GM23338 (cell line): ENCODE measurements around the gene PLEKHM2. TPM values are rescaled to one million over a fixed set of nuclear protein-coding genes. Genes with fewer than 3 reads are reported as not detected.

Experiments used
- ATAC-seq: fragments of 200-7000 bp; cut with Tn5 transposase; 3 replicates; pipeline ENCODE4 v1.9.1; 2020
- DNase-seq: peaks from one replicate; pipeline ENCODE4 v3.0.0-alpha.2; 2015; ENCODE audit warnings: low spot score
- H2AFZ ChIP-seq: fragments of 200-600 bp; sonication (generic); 2 replicates; pipeline ENCODE4 v1.8.0; 2016; ENCODE audit warnings: antibody characterized with exemption, mild to moderate bottlenecking, moderate library complexity
- H3F3A ChIP-seq: fragments of 200-600 bp; sonication (generic); replicated peaks from 2 replicates; pipeline ENCODE4 v1.8.0; 2017; ENCODE audit warnings: antibody characterized with exemption, mixed run types, low read depth
- H3K27ac ChIP-seq: fragments of 200-600 bp; sonication (generic); 2 replicates; pipeline ENCODE4 v1.6.1; 2016; ENCODE audit warnings: low read depth
- H3K27me3 ChIP-seq: fragments of 200-600 bp; sonication (generic); 2 replicates; pipeline ENCODE4 v1.8.0; 2016; ENCODE audit warnings: mild to moderate bottlenecking, mixed run types, moderate library complexity; ENCODE audit not compliant: insufficient read depth
- H3K36me3 ChIP-seq: fragments of 200-600 bp; sonication (generic); 2 replicates; pipeline ENCODE4 v1.8.0; 2016; ENCODE audit warnings: mild to moderate bottlenecking; ENCODE audit not compliant: insufficient read depth
- H3K4me1 ChIP-seq: fragments of 200-600 bp; sonication (generic); 2 replicates; pipeline ENCODE4 v1.8.0; 2016; ENCODE audit warnings: mild to moderate bottlenecking, moderate library complexity; ENCODE audit not compliant: insufficient read depth
- H3K4me2 ChIP-seq: fragments of 200-600 bp; sonication (generic); 2 replicates; pipeline ENCODE4 v1.7.1; 2017; ENCODE audit warnings: mixed run types
- H3K4me3 ChIP-seq: fragments of 200-600 bp; sonication (generic); 2 replicates; pipeline ENCODE4 v1.6.1; 2016; ENCODE audit warnings: mixed run types
- H3K79me2 ChIP-seq: fragments of 200-600 bp; sonication (generic); replicated peaks from 2 replicates; pipeline ENCODE4 v1.8.0; 2017; ENCODE audit warnings: mild to moderate bottlenecking; ENCODE audit not compliant: insufficient read depth
- H3K9me2 ChIP-seq: fragments of 200-600 bp; sonication (generic); 2 replicates; pipeline ENCODE4 v1.8.0; 2017; ENCODE audit not compliant: insufficient read depth
- H4K20me1 ChIP-seq: fragments of 200-600 bp; sonication (generic); replicated peaks from 2 replicates; pipeline ENCODE4 v1.8.0; 2017; ENCODE audit warnings: mild to moderate bottlenecking; ENCODE audit not compliant: insufficient read depth
- H3K27ac Mint-ChIP-seq: 2 replicates; pipeline ENCODE4 v1.8.0; 2020; ENCODE audit warnings: inconsistent platforms, mild to moderate bottlenecking, moderate library complexity, mixed read lengths
- H3K27me3 Mint-ChIP-seq: 3 replicates; pipeline ENCODE4 v1.8.0; 2022; ENCODE audit warnings: low read depth, mild to moderate bottlenecking, moderate library complexity, mixed read lengths, inconsistent platforms; ENCODE audit not compliant: insufficient read depth, poor library complexity
- H3K36me3 Mint-ChIP-seq: 3 replicates; pipeline ENCODE4 v1.8.0; 2021; ENCODE audit warnings: low read depth, mild to moderate bottlenecking, inconsistent platforms, moderate library complexity, mixed read lengths
- H3K4me1 Mint-ChIP-seq: 3 replicates; pipeline ENCODE4 v1.8.0; 2020; ENCODE audit warnings: mild to moderate bottlenecking, inconsistent platforms, mixed read lengths
- H3K4me3 Mint-ChIP-seq: 3 replicates; pipeline ENCODE4 v1.8.0; 2021; ENCODE audit warnings: moderate library complexity, mild to moderate bottlenecking, inconsistent platforms, mixed read lengths
- H3K9me3 Mint-ChIP-seq: 3 replicates; pipeline ENCODE4 v1.8.0; 2020; ENCODE audit warnings: moderate library complexity, mild to moderate bottlenecking, inconsistent platforms, mixed read lengths
- EZH2 ChIP-seq: fragments of 200-600 bp; sonication (generic); IDR thresholded peaks from one replicate; pipeline ENCODE4 v1.8.0; 2017; ENCODE audit warnings: antibody characterized with exemption, mild to moderate bottlenecking, low read depth; ENCODE audit not compliant: unreplicated experiment
- EZH2phosphoT487 ChIP-seq: fragments of 200-600 bp; sonication (generic); IDR thresholded peaks from one replicate; pipeline ENCODE4 v1.8.1; 2018; ENCODE audit warnings: antibody characterized with exemption; ENCODE audit not compliant: unreplicated experiment
- JUNB ChIP-seq: IDR thresholded peaks from one replicate; pipeline ENCODE4 v1.6.1; 2016; ENCODE audit warnings: antibody characterized with exemption; ENCODE audit not compliant: unreplicated experiment
- POLR2AphosphoS5 ChIP-seq: IDR thresholded peaks from 2 replicates; pipeline ENCODE4 v1.6.1; 2016; ENCODE audit warnings: antibody characterized with exemption, low read depth
- STAT1 ChIP-seq: IDR thresholded peaks from one replicate; pipeline ENCODE4 v1.6.1; 2016; ENCODE audit warnings: antibody characterized with exemption; ENCODE audit not compliant: unreplicated experiment
- ZNF114 ChIP-seq: fragments of 250-450 bp; sonication (Bioruptor Pico); IDR thresholded peaks from 2 replicates; pipeline ENCODE4 v1.5.0; 2020; ENCODE audit warnings: mild to moderate bottlenecking, moderate library complexity
- ZNF331 ChIP-seq: fragments of 250-450 bp; sonication (Bioruptor Pico); IDR thresholded peaks from 2 replicates; pipeline ENCODE4 v1.5.0; 2020; ENCODE audit warnings: low read depth, mild to moderate bottlenecking, moderate library complexity
- ZNF462 ChIP-seq: fragments of 250-450 bp; sonication (Bioruptor Pico); IDR thresholded peaks from 2 replicates; pipeline ENCODE4 v1.5.0; 2020; ENCODE audit warnings: mild to moderate bottlenecking, moderate library complexity
- polyA plus RNA-seq: library from polyadenylated mRNA; unstranded; fragments of >200 nt; fragmentation: Nextera tagmentation; extraction: Ambion mirVana; gene quantifications from 2 replicates; pipeline ENCODE4 v1.2.1, GENCODE V29; 2016
- total RNA-seq: library from RNA; depleted of rRNA; stranded (reverse); fragments of >200 nt; shearing (Covaris generic); gene quantifications from 2 replicates; pipeline ENCODE4 v1.2.3, GENCODE V29; 2014

The PLEKHM2 gene
- total and polyA plus RNA-seq, 2 experiments from 2014 or later: 11.2 to 40.0 TPM

GRCh38 chr1:15764269-15764764, 80.2 kb downstream of the PLEKHM2 start:
- peak overlapping the region; percentile 32; the same call in 1 of the 2 replicates for H3K27ac ChIP-seq
- no peak overlapping the region for H2AFZ ChIP-seq
- peaks cover 18% of the 10 kb centered on the region for H3K4me1 ChIP-seq
- peaks cover 71% of the 10 kb centered on the region for H3K36me3 Mint-ChIP-seq
- ATAC-seq (no peak), DNase-seq (no peak)
- peak overlapping the region; percentile 68; the same call in 1 of the 2 replicates for H3K27ac Mint-ChIP-seq
- peaks cover 21% of the 10 kb centered on the region for H3K27me3 Mint-ChIP-seq
- no peak overlapping the region for H3K4me3 ChIP-seq
- H3K9me2 ChIP-seq: no peaks in the 10 kb centered on the region
- peaks cover 34% of the 10 kb centered on the region for H4K20me1 ChIP-seq
- 0 out of 2 replicates have a peak, but pooled peaks cover 8% of the 10 kb centered on the region for H3F3A ChIP-seq
- H3K27me3 ChIP-seq: no peaks in the 10 kb centered on the region
- TF ChIP-seq STAT1: no peak
- TF ChIP-seq ZNF462: no peak
- no peak for TF ChIP-seq JUNB
- no peak for TF ChIP-seq ZNF114 (CRISPR knock-in tag)
- no peak for TF ChIP-seq EZH2phosphoT487
- no peaks in the 10 kb centered on the region; the same call in 2 of the 3 replicates for H3K9me3 Mint-ChIP-seq
- peaks cover 28% of the 10 kb centered on the region for H3K4me1 Mint-ChIP-seq
- H3K36me3 ChIP-seq: peaks cover 28% of the 10 kb centered on the region
- no peak overlapping the region for H3K4me3 Mint-ChIP-seq
- no peak overlapping the region for H3K4me2 ChIP-seq
- peaks cover 55% of the 10 kb centered on the region for H3K79me2 ChIP-seq

GRCh38 chr1:15764890-15765289, 80.8 kb downstream of the PLEKHM2 start:
- DNase-seq: no peak
- Histone ChIP-seq H3K79me2 (peaks cover 49% of the 10 kb centered on the region), H3K9me2 (no peaks in the 10 kb centered on the region), H3F3A (0 out of 2 replicates have a peak, but pooled peaks cover 8% of the 10 kb centered on the region), H4K20me1 (peaks cover 34% of the 10 kb centered on the region), H3K36me3 (peaks cover 32% of the 10 kb centered on the region), H3K27me3 (no peaks in the 10 kb centered on the region), H3K4me1 (peaks cover 16% of the 10 kb centered on the region), H3K27ac (no peak overlapping the region), H3K4me3 (no peak overlapping the region), H3K4me2 (no peak overlapping the region), H2AFZ (no peak overlapping the region)
- no peak overlapping the region for H3K4me3 Mint-ChIP-seq
- peaks cover 26% of the 10 kb centered on the region for H3K4me1 Mint-ChIP-seq
- peaks cover 16% of the 10 kb centered on the region for H3K27me3 Mint-ChIP-seq
- peak overlapping the region; percentile 44; the same call in 1 of the 2 replicates for H3K27ac Mint-ChIP-seq
- peaks cover 69% of the 10 kb centered on the region for H3K36me3 Mint-ChIP-seq
- no peaks in the 10 kb centered on the region; the same call in 2 of the 3 replicates for H3K9me3 Mint-ChIP-seq
- ATAC-seq: no peak
- no peak for TF ChIP-seq JUNB
- no peak for TF ChIP-seq STAT1
- no peak for TF ChIP-seq ZNF114 (CRISPR knock-in tag)
- TF ChIP-seq EZH2: no peak
- no peak for TF ChIP-seq POLR2AphosphoS5
- TF ChIP-seq ZNF331 (CRISPR knock-in tag): no peak
- TF ChIP-seq EZH2phosphoT487: no peak
